ENCODE measurements around the gene SLC22A16. TPM values are rescaled to one million over a fixed set of nuclear protein-coding genes. Genes with fewer than 3 reads are reported as not detected.

The SLC22A16 gene
- total RNA-seq, 1 donor from 2014 or later, result not detected

DNA sequence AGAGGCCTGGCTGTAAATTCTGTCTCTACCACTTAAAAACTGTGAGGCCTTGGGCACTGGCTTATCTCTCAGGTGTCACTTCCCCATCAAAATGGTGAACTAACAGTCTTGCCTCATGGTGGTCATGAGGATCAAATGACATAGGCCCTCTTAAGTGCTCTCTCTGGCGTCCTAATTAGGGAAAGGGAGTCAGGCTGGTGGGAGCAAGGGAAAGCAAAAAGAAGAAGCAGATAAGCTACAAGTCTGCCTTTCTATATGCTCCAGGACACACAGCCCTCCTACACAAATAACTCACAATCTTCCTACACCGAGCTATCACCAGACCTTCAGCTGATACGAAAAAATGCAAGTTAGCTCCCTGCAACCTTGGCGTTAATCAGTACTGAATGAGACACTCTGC is 19.5 kb upstream of the SLC22A16 start:
- peaks cover 4% of the 10 kb centered on the region for H3K4me1 Mint-ChIP-seq (ENCODE audit: low read depth, unreplicated experiment)
- DNase-seq, result no peak
- H3K9me3 Mint-ChIP-seq (ENCODE audit: unreplicated experiment), result no peaks in the 10 kb centered on the region
- TF ChIP-seq, protein P1, sequence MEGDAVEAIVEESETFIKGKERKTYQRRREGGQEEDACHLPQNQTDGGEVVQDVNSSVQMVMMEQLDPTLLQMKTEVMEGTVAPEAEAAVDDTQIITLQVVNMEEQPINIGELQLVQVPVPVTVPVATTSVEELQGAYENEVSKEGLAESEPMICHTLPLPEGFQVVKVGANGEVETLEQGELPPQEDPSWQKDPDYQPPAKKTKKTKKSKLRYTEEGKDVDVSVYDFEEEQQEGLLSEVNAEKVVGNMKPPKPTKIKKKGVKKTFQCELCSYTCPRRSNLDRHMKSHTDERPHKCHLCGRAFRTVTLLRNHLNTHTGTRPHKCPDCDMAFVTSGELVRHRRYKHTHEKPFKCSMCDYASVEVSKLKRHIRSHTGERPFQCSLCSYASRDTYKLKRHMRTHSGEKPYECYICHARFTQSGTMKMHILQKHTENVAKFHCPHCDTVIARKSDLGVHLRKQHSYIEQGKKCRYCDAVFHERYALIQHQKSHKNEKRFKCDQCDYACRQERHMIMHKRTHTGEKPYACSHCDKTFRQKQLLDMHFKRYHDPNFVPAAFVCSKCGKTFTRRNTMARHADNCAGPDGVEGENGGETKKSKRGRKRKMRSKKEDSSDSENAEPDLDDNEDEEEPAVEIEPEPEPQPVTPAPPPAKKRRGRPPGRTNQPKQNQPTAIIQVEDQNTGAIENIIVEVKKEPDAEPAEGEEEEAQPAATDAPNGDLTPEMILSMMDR (IDR thresholded peaks at IDR 0.05; ENCODE audit: partially characterized antibody, unreplicated experiment), result no peak
- peaks cover 4% of the 10 kb centered on the region for H3K36me3 Mint-ChIP-seq (ENCODE audit: unreplicated experiment)
- peaks cover 3% of the 10 kb centered on the region for H3K27me3 Mint-ChIP-seq (ENCODE audit: unreplicated experiment)
- no peak overlapping the region for H3K27ac Mint-ChIP-seq (ENCODE audit: unreplicated experiment)
- no peak overlapping the region for H3K4me3 Mint-ChIP-seq (ENCODE audit: unreplicated experiment)

DNA sequence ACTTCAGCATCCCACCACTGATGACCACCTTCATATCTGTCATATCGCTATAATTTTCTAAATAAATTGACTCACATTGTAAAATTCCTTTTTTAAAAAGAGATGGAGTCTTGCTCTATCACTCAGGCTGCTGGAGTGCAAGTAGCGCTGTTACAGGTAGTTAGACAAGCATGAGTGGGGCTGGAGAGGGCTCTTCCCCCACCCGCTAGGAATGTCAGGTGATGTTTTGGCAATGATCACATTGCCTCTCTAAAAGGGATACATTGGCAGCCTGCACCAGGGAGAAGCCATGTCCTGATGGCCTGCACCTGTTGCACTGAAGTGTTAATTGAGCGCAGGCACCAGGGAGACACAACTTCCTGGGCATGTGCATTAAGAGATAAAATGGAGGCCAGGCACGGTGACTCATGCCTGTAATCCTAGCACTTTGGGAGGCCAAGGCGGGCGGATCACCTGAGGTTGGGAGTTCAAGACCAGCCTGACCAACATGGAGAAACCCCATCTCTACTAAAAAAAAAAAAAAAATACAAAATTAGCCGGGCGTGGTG is 16.9 kb upstream of the SLC22A16 start:
- Mint-ChIP-seq H3K27me3 (ENCODE audit: unreplicated experiment) (peaks cover 3% of the 10 kb centered on the region), H3K4me3 (ENCODE audit: unreplicated experiment) (no peak overlapping the region), H3K9me3 (ENCODE audit: unreplicated experiment) (no peaks in the 10 kb centered on the region), H3K27ac (ENCODE audit: unreplicated experiment) (no peak overlapping the region), H3K4me1 (ENCODE audit: low read depth, unreplicated experiment) (peaks cover 9% of the 10 kb centered on the region), H3K36me3 (ENCODE audit: unreplicated experiment) (peaks cover 3% of the 10 kb centered on the region)
- TF ChIP-seq, protein P1 (IDR thresholded peaks at IDR 0.05; ENCODE audit: partially characterized antibody, unreplicated experiment), result no peak
- DNase-seq, result no peak

- Mint-ChIP-seq H3K27ac (ENCODE audit: unreplicated experiment) (no peak overlapping the region), H3K4me1 (ENCODE audit: low read depth, unreplicated experiment) (peaks cover 9% of the 10 kb centered on the region), H3K27me3 (ENCODE audit: unreplicated experiment) (peaks cover 3% of the 10 kb centered on the region), H3K4me3 (ENCODE audit: unreplicated experiment) (no peak overlapping the region), H3K9me3 (ENCODE audit: unreplicated experiment) (no peaks in the 10 kb centered on the region), H3K36me3 (ENCODE audit: unreplicated experiment) (no peaks in the 10 kb centered on the region)
- TF ChIP-seq, protein P1 (IDR thresholded peaks at IDR 0.05; ENCODE audit: partially characterized antibody, unreplicated experiment), result no peak
- DNase-seq, result no peak
Measured at GRCh38 chr6:110492584-110492983, 16.2 kb upstream of the SLC22A16 start.

- no peak for DNase-seq
- Mint-ChIP-seq H3K36me3 (ENCODE audit: unreplicated experiment) (no peaks in the 10 kb centered on the region), H3K4me1 (ENCODE audit: low read depth, unreplicated experiment) (peaks cover 9% of the 10 kb centered on the region), H3K27me3 (ENCODE audit: unreplicated experiment) (peaks cover 3% of the 10 kb centered on the region), H3K9me3 (ENCODE audit: unreplicated experiment) (no peaks in the 10 kb centered on the region), H3K27ac (ENCODE audit: unreplicated experiment) (no peak overlapping the region), H3K4me3 (ENCODE audit: unreplicated experiment) (no peak overlapping the region)
- TF ChIP-seq, protein P1 (IDR thresholded peaks at IDR 0.05; ENCODE audit: partially characterized antibody, unreplicated experiment), result no peak
Measured at GRCh38 chr6:110491644-110492317, 15.4 kb upstream of the SLC22A16 start.

GRCh38 chr6:110491299-110491643 is 14.9 kb upstream of the SLC22A16 start:
- no peak overlapping the region for H3K27ac Mint-ChIP-seq (ENCODE audit: unreplicated experiment)
- H3K4me1 Mint-ChIP-seq (ENCODE audit: low read depth, unreplicated experiment), result peaks cover 9% of the 10 kb centered on the region
- H3K36me3 Mint-ChIP-seq (ENCODE audit: unreplicated experiment), result no peaks in the 10 kb centered on the region
- H3K4me3 Mint-ChIP-seq (ENCODE audit: unreplicated experiment), result no peak overlapping the region
- TF ChIP-seq, protein P1 (IDR thresholded peaks at IDR 0.05; ENCODE audit: partially characterized antibody, unreplicated experiment), result no peak
- no peaks in the 10 kb centered on the region for H3K9me3 Mint-ChIP-seq (ENCODE audit: unreplicated experiment)
- DNase-seq, result no peak
- H3K27me3 Mint-ChIP-seq (ENCODE audit: unreplicated experiment), result peaks cover 3% of the 10 kb centered on the region

Data from glutamatergic neuron (in vitro differentiated cells).